ENCODE data around the gene TRIM52.

TRIM52 gene

DNA sequence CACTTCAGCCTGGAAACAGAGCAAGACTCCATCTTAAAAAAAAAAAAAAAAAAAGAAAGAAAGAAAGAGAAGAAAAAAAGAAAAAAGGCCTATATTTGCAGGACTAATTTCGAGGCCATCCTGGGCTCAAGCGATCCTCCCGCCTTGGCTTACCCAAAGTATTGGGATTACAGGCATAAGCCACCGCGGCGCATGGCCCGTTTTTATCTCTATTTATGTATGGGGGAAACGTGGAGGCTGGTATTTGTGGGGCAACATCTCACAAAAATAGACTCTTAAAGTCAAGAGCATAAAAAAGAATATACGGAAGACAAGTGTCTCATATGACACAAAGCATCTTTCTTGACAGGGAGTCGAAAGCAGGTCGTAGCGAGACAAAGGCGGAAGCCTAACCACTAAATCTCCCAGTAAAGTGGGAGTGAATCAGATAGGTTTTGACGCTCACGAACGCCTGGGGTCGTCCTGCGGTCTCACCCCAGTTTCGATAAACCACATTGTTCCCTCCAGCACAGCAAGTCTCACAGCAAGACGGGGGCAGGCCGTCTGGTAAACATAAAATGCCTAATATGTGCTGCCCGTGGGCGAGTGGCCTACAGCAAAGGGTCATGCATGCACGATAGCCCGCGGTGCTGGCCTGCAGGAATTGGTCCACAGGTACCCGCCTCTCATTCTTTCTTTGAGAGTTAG is 39.7 kb downstream of the TRIM52 start (continued):
- no peak for TF ChIP-seq ZNF776 (tag by site-specific recombination; IDR thresholded peaks at IDR 0.05; ENCODE audit: borderline replicate concordance)
- TF ChIP-seq ZIC2 (tag by site-specific recombination; IDR thresholded peaks at IDR 0.05), result peak; percentile 44; the same call in 1 of the 2 replicates
- TF ChIP-seq ZNF133 (tag by site-specific recombination; IDR thresholded peaks at IDR 0.05), result no peak
- no peak for TF ChIP-seq ZNF76 (tag by site-specific recombination; IDR thresholded peaks at IDR 0.05; ENCODE audit: borderline replicate concordance, low read depth)
- TF ChIP-seq, protein P1, sequence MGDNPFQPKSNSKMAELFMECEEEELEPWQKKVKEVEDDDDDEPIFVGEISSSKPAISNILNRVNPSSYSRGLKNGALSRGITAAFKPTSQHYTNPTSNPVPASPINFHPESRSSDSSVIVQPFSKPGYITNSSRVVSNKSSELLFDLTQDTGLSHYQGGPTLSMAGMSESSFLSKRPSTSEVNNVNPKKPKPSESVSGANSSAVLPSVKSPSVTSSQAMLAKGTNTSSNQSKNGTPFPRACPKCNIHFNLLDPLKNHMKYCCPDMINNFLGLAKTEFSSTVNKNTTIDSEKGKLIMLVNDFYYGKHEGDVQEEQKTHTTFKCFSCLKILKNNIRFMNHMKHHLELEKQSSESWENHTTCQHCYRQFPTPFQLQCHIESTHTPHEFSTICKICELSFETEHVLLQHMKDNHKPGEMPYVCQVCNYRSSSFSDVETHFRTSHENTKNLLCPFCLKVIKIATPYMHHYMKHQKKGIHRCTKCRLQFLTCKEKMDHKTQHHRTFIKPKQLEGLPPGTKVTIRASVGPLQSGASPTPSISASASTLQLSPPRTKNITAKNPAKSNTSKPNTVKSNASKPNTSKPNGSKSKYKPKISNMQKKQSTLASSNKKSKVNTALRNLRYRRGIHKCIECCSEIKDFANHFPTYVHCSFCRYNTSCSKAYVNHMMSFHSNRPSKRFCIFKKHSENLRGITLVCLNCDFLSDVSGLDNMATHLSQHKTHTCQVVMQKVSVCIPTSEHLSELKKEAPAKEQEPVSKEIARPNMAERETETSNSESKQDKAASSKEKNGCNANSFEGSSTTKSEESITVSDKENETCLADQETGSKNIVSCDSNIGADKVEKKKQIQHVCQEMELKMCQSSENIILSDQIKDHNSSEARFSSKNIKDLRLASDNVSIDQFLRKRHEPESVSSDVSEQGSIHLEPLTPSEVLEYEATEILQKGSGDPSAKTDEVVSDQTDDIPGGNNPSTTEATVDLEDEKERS (tag by site-specific recombination; IDR thresholded peaks at IDR 0.05), result no peak
- peak; percentile 37; the same call in 1 of the 2 replicates for TF ChIP-seq SCRT2 (tag by site-specific recombination; IDR thresholded peaks at IDR 0.05)
- no peak for TF ChIP-seq ZNF560 (tag by site-specific recombination; IDR thresholded peaks at IDR 0.05; ENCODE audit: borderline replicate concordance)
- no peak for TF ChIP-seq YY2 (tag by site-specific recombination; IDR thresholded peaks at IDR 0.05)
- TF ChIP-seq ZFHX2 (tag by site-specific recombination; conservative IDR thresholded peaks at IDR 0.05), result peak; percentile 79
- no peak for TF ChIP-seq ZNF596 (tag by site-specific recombination; IDR thresholded peaks at IDR 0.05)
- TF ChIP-seq, protein P2, sequence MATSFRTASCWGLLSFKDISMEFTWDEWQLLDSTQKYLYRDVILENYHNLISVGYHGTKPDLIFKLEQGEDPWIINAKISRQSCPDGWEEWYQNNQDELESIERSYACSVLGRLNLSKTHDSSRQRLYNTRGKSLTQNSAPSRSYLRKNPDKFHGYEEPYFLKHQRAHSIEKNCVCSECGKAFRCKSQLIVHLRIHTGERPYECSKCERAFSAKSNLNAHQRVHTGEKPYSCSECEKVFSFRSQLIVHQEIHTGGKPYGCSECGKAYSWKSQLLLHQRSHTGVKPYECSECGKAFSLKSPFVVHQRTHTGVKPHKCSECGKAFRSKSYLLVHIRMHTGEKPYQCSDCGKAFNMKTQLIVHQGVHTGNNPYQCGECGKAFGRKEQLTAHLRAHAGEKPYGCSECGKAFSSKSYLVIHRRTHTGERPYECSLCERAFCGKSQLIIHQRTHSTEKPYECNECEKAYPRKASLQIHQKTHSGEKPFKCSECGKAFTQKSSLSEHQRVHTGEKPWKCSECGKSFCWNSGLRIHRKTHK (tag by site-specific recombination; IDR thresholded peaks at IDR 0.05), result no peak
- TF ChIP-seq TCF7L2 (IDR thresholded peaks at IDR 0.05; ENCODE audit: borderline replicate concordance, low read depth, low read length), result no peak
- TF ChIP-seq ZSCAN23 (tag by site-specific recombination; IDR thresholded peaks at IDR 0.05), result no peak
- peak; percentile 7; the same call in 1 of the 2 replicates for TF ChIP-seq ZFP3 (tag by site-specific recombination; IDR thresholded peaks at IDR 0.05; ENCODE audit: low read depth)
- no peak for TF ChIP-seq ZNF544 (tag by site-specific recombination; IDR thresholded peaks at IDR 0.05)
- no peak for TF ChIP-seq ZNF792 (tag by site-specific recombination; IDR thresholded peaks at IDR 0.05)
- TF ChIP-seq, protein P3, sequence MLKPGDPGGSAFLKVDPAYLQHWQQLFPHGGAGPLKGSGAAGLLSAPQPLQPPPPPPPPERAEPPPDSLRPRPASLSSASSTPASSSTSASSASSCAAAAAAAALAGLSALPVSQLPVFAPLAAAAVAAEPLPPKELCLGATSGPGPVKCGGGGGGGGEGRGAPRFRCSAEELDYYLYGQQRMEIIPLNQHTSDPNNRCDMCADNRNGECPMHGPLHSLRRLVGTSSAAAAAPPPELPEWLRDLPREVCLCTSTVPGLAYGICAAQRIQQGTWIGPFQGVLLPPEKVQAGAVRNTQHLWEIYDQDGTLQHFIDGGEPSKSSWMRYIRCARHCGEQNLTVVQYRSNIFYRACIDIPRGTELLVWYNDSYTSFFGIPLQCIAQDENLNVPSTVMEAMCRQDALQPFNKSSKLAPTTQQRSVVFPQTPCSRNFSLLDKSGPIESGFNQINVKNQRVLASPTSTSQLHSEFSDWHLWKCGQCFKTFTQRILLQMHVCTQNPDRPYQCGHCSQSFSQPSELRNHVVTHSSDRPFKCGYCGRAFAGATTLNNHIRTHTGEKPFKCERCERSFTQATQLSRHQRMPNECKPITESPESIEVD (tag by site-specific recombination; IDR thresholded peaks at IDR 0.05), result no peak
- TF ChIP-seq ZNF658 (tag by site-specific recombination; IDR thresholded peaks at IDR 0.05), result no peak
- no peak for TF ChIP-seq GLI4 (tag by site-specific recombination; IDR thresholded peaks at IDR 0.05)
- TF ChIP-seq ZNF561 (tag by site-specific recombination; IDR thresholded peaks at IDR 0.05; ENCODE audit: borderline replicate concordance), result no peak
- TF ChIP-seq, protein P4, sequence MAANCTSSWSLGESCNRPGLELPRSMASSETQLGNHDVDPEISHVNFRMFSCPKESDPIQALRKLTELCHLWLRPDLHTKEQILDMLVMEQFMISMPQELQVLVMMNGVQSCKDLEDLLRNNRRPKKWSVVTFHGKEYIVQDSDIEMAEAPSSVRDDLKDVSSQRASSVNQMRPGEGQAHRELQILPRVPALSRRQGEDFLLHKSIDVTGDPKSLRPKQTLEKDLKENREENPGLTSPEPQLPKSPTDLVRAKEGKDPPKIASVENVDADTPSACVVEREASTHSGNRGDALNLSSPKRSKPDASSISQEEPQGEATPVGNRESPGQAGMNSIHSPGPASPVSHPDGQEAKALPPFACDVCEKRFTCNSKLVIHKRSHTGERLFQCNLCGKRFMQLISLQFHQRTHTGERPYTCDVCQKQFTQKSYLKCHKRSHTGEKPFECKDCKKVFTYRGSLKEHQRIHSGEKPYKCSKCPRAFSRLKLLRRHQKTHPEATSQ (tag by site-specific recombination; IDR thresholded peaks at IDR 0.05), result no peak
- TF ChIP-seq, protein P5, sequence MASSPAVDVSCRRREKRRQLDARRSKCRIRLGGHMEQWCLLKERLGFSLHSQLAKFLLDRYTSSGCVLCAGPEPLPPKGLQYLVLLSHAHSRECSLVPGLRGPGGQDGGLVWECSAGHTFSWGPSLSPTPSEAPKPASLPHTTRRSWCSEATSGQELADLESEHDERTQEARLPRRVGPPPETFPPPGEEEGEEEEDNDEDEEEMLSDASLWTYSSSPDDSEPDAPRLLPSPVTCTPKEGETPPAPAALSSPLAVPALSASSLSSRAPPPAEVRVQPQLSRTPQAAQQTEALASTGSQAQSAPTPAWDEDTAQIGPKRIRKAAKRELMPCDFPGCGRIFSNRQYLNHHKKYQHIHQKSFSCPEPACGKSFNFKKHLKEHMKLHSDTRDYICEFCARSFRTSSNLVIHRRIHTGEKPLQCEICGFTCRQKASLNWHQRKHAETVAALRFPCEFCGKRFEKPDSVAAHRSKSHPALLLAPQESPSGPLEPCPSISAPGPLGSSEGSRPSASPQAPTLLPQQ (tag by site-specific recombination; IDR thresholded peaks at IDR 0.05), result no peak
- TF ChIP-seq ZNF791 (tag by site-specific recombination; IDR thresholded peaks at IDR 0.05), result no peak
- TF ChIP-seq ZNF510 (tag by site-specific recombination; IDR thresholded peaks at IDR 0.05; ENCODE audit: insufficient replicate concordance), result no peak
